COLO668 (cell line): Measurements from ENCODE around the gene RPS27.
"Not testable (repeated sequence)": the region's sequence is repeated elsewhere in the genome, so short reads cannot be mapped to it uniquely, and the experiment has no call there.

ENCODE experiments used
- DNase-seq: peaks from one replicate; lab custom pipeline; 2025; ENCODE audit not compliant: unreplicated experiment; lab: John Stamatoyannopoulos, UW

The RPS27 gene

DNA sequence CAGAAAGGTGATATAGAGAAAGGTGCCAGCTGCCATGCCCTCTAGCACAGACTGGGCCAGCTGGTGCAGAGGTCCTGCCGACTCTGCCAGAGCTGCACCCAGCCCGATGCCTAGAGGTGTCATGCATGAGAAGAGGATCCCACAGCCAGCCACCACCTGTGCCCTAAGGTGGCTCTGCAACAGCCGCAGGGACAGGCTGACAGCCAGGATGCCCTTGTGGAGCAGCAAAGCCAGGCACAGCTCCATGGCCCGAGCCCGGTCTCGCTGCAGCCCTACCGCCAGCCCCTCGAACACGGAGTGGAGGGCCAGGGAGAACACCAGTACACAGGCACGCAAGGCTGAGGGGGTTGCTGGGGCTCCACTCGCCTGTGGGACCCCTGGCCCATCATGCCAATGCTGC is 30.4 kb upstream of the RPS27 start:
- no peak for DNase-seq

DNA sequence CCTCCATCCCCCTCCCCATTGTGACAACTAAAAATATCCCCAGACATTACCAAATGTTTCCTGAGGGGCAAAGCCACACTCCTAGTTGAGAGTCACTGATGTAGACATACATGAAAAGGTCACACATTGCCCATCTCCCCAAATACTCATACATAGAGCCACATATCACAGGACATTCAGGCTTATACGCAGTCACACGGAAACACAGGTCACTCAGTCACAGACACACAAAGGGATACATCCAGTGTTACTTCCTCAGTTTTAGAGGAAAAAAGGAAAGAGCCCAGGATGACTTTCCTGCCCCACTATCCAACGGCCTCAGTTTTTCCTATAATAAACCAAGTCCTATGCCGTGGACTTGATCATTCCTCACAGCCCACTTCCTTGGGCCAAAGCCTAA is 29.1 kb upstream of the RPS27 start:
- no peak for DNase-seq

GRCh38 chr1:153962088-153963029 is 28.2 kb upstream of the RPS27 start:
- DNase-seq, result peak; percentile 64

GRCh38 chr1:153963030-153963849 is 27.3 kb upstream of the RPS27 start, which contains the start of gene SLC39A1:
TSS of gene SLC39A1 (minus strand) at chr1:153963537. CDS start at chr1:153962715, 822 bp downstream.
- DNase-seq, result peak; percentile 99

- DNase-seq, result peak; percentile 65
Observed at GRCh38 chr1:153963850-153964331, 26.7 kb upstream of the RPS27 start.

DNA sequence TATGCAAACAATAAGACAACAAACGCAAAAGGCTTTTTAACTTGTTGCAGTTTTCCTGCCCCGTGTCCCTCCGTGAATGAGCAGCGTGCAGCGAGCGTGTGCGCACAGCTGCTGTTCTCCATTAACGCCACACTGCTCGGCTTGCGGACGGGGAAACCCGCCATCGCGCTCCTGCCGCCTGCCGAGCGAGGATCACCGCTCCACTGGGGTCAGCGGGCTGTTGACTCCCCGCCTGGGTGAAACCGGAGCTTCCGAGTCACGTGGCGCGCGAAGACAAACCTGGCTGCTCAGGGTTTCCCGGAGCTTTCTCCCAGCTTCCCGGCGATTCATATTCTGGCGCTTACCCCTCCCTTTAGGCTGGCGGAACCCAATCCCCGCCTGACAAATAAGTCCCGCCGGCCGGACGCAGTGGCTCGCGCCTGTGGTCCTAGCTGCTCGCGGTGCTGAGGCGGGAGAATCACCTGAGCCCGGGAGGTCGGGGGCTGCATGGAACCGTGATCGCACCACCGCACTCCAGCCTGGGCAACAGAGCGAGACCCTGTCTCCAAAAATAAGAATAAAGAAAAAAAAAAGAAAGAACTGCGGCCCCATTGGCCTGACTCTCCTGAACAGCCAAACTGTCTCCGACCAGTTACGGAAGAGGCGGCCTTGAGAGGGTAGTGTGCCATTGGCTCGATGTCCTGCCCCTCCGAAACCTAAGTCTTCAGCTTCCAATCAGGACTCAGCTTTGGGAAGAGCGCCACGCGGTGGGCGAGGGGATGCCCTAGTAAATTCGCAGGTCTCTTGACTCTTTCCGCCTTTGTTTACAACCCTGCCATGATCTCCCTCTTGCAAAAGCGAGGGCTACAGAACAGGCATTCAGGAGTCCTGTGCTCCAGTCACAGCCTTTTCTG is 23.2 kb upstream of the RPS27 start, which contains the start of gene CREB3L4:
Gene CREB3L4 (plus strand): TSS at position 796 of the 893 bp plus-strand sequence. CDS start 624 bp downstream, outside the sequence.
- peak; percentile 97 for DNase-seq

GRCh38 chr1:153968000-153968363 is 22.6 kb upstream of the RPS27 start:
- DNase-seq, result peak; percentile 73

DNA sequence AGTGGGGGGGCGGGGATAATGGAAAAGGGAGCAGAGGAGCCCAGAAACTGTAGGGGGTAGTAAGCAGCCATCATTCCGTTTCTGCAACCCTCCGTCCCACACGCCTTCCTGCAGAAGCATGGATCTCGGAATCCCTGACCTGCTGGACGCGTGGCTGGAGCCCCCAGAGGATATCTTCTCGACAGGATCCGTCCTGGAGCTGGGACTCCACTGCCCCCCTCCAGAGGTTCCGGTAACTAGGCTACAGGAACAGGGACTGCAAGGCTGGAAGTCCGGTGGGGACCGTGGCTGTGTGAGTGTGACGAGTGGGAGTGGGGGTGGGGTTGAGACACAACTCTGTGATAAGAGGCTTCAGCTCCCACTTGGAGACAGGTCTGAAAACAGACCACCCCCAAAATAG is 22.2 kb upstream of the RPS27 start:
- peak; percentile 43 for DNase-seq

DNA sequence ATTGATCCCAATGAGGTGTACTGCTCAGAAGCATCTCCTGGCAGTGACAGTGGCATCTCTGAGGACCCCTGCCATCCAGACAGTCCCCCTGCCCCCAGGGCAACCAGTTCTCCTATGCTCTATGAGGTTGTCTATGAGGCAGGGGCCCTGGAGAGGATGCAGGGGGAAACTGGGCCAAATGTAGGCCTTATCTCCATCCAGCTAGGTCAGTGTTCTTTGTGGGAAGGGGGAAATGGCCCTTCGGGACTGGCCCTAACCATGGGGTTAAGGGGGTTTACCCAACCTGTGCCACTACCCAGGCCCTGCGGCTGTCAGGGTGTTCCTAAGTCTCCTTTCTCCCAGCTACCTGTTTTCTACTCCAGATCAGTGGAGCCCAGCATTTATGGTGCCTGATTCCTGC is 21.6 kb upstream of the RPS27 start:
- DNase-seq, result no peak

DNA sequence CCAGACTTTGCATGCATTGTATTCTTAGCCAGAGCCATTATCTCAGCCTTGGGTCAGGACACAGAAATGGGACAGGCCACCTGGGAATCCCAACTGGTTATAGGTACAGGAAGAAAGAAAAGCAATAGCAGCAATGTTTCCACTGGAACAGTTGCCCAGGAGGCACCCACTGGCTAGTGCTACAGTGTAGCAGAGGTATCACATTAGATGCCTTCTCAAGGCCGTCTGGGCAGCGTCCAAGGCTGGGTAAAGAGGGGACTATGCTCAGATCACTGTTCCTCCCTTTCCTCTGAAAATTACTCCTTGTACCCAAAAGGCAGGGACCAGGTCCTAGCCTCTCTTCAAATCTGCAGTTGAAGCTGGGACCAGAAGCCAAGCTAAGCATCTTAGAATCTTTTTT is 20.2 kb upstream of the RPS27 start:
- no peak for DNase-seq

DNA sequence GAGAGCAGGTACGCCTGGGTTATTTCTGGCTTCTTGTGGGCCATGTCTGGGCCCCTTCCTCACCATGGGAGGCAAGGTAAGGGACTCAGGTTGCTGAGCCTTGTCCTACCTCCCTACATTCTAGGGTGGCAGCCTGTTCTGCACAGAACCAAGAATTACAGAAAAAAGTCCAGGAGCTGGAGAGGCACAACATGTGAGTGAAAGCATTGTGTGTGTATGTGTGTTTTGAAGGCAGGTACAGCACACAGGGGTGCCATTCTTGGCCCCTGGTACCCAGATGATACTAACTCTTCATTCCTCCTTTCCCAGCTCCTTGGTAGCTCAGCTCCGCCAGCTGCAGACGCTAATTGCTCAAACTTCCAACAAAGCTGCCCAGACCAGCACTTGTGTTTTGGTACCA is 17.5 kb upstream of the RPS27 start:
- DNase-seq, result no peak

GRCh38 chr1:153973525-153973924 is 17.0 kb upstream of the RPS27 start:
- DNase-seq, result no peak

DNA sequence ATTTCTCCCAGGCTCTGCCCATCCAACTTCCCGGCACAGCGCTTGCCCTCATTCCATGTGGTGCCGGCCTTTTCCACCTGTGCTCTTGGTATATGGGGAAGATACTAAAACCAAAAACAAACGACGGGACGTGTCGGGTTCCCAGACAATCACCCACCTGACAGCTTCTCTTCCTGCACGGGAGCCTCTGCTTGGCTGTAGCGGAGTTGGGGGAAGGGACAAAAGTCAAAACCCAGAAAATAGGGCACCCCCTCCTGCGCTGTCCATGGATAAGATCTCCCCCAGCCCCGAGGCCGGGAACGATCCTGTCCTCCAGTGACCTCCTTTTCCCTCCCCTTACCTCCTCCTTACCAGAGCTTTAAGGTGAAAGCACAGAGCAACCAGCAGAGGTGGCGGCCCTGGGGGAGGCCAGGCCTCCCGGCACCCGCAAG is 13.7 kb upstream of the RPS27 start:
- peak; percentile 51 for DNase-seq

GRCh38 chr1:153977250-153978240 is 13.0 kb upstream of the RPS27 start, which contains the start of gene JTB:
TSS of gene JTB (minus strand) at chr1:153977674. CDS start at chr1:153977252, 422 bp downstream.
- DNase-seq, result peak; percentile 94

DNA sequence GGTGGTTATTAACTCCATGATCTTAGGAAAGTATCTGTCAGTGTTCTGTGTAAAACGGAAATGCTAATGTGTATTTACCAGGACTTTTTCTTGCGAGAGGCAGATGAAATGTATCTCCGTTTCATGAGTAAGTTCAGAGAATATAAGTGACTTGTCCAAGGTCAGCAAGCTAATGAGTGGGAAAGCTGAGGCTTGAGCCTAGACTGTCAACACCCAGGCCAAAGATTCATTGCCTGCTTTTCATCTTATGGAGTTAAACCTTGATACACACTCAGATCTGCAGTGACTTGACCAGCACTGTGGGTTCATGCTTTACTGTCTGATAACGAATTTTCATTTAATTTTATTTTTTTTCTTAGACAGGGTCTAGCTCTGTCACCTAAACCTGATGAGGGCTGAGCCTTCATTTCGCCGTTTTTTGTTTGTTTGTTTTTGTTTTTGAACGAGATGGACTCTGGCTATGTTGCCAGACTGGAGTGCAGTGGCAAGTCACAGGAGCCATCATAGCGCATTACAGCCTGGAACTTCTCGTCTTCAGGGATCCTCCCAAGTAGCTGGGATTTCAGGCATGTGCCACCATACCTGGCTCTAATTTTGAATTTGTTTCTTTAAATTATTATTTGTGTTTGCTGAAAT is 12.2 kb upstream of the RPS27 start:
- DNase-seq, result no peak

- not testable (repeated sequence) for DNase-seq
Observed at GRCh38 chr1:153979091-153979490, 11.5 kb upstream of the RPS27 start.

- DNase-seq, result not testable (repeated sequence)
Observed at GRCh38 chr1:153981735-153982134, 8.8 kb upstream of the RPS27 start.

GRCh38 chr1:153984123-153984894 is 6.3 kb upstream of the RPS27 start:
- no peak for DNase-seq
